Keratinocyte (primary cell): ENCODE data around the gene APBB1. TPM values are rescaled to one million over a fixed set of nuclear protein-coding genes. Genes with fewer than 3 reads are reported as not detected.

ENCODE experiments used
- DNase-seq: peaks from one replicate; pipeline ENCODE4 v3.0.0-alpha.2; 2011; ENCODE audit warnings: low read depth, missing footprints, low spot score
- FAIRE-seq: peaks from 2 replicates; lab custom pipeline; 2011; peaks lifted over from hg19 to GRCh38; lab: Jason Lieb, UNC
- H2AFZ ChIP-seq: 2 replicates; pipeline ENCODE4 v1.6.0; 2012; ENCODE audit warnings: low read length, control low read depth, inconsistent platforms; ENCODE audit not compliant: control insufficient read depth
- H3K27ac ChIP-seq: 2 replicates; pipeline ENCODE4 v1.5.1; 2011; ENCODE audit warnings: low read length; ENCODE audit not compliant: control insufficient read depth, insufficient read depth
- H3K27me3 ChIP-seq: 3 replicates; pipeline ENCODE4 v1.6.0; 2011; ENCODE audit warnings: low read length; ENCODE audit not compliant: control insufficient read depth, insufficient read depth; ENCODE audit errors: extremely low read depth
- H3K36me3 ChIP-seq, 2 experiments: 2 replicates in 1 of 2; 3 replicates in 1 of 2; pipeline ENCODE4 v1.5.1; 2011; ENCODE audit warnings: low read length in 2 of 2, mild to moderate bottlenecking in 1 of 2; ENCODE audit not compliant: control insufficient read depth in 2 of 2, insufficient read depth in 2 of 2; ENCODE audit errors: extremely low read depth in 1 of 2
- H3K4me1 ChIP-seq: 3 replicates; pipeline ENCODE4 v1.5.1; 2011; ENCODE audit warnings: low read length; ENCODE audit not compliant: control insufficient read depth, insufficient read depth; ENCODE audit errors: extremely low read depth
- H3K4me2 ChIP-seq: 3 replicates; pipeline ENCODE4 v1.6.0; 2011; ENCODE audit warnings: low read depth, low read length; ENCODE audit not compliant: control insufficient read depth, insufficient read depth; ENCODE audit errors: extremely low read depth
- H3K4me3 ChIP-seq, 3 experiments: fragments of 200-600 bp in 1 of 3; sonication (generic) in 1 of 3; 2 replicates in 2 of 3; 3 replicates in 1 of 3; pipeline ENCODE4 v1.5.1; 2011 to 2016; ENCODE audit warnings: low read length in 3 of 3, mild to moderate bottlenecking in 3 of 3, control low read depth in 2 of 3, inconsistent platforms in 1 of 3, low read depth in 1 of 3, mixed read lengths in 1 of 3, mixed run types in 1 of 3, moderate library complexity in 1 of 3; ENCODE audit not compliant: control insufficient read depth in 2 of 3, insufficient read depth in 2 of 3; ENCODE audit errors: extremely low read depth in 1 of 3
- H3K79me2 ChIP-seq: 2 replicates; pipeline ENCODE4 v1.6.0; 2012; ENCODE audit warnings: low read length; ENCODE audit not compliant: control insufficient read depth, insufficient read depth
- H3K9ac ChIP-seq: 3 replicates; pipeline ENCODE4 v1.6.0; 2011; ENCODE audit warnings: low read length; ENCODE audit not compliant: control insufficient read depth, insufficient read depth; ENCODE audit errors: extremely low read depth
- H3K9me1 ChIP-seq: 3 replicates; pipeline ENCODE4 v1.6.0; 2011; ENCODE audit warnings: low read length; ENCODE audit not compliant: control insufficient read depth, insufficient read depth; ENCODE audit errors: extremely low read depth
- H3K9me3 ChIP-seq: 2 replicates; pipeline ENCODE4 v1.5.1; 2012; ENCODE audit warnings: low read depth, low read length; ENCODE audit not compliant: control insufficient read depth
- H4K20me1 ChIP-seq: 3 replicates; pipeline ENCODE4 v1.6.0; 2011; ENCODE audit warnings: low read length; ENCODE audit not compliant: control insufficient read depth, insufficient read depth; ENCODE audit errors: extremely low read depth
- EZH2 ChIP-seq: IDR thresholded peaks from one replicate; pipeline ENCODE4 v1.6.1; 2012; ENCODE audit warnings: inconsistent platforms, mild to moderate bottlenecking, low read length, moderate library complexity
- dilution Hi-C: fragments of 300-500 bp; cut with MboI; formaldehyde crosslinking; loops from one replicate; pipeline ENCODE4 v1.7.0; 2020; ENCODE audit warnings: low sequenced_read_pairs; ENCODE audit not compliant: extremely low pct_ligation_motif_present
- polyA plus RNA-seq, 5 experiments: library from polyadenylated mRNA; depleted of rRNA in 3 of 5; stranded (reverse) in 3 of 5; stranded (forward) in 1 of 5; unstranded in 1 of 5; fragments of >200 nt; gene quantifications; 1 replicate in 1 of 5; 2 replicates in 3 of 5; 3 replicates in 1 of 5; pipeline versions ENCODE4 v1.2.1 to v1.2.3, GENCODE V29; 2011 to 2012; ENCODE audit warnings: missing spikeins in 2 of 5, low read depth in 1 of 5, low replicate concordance in 1 of 5
- TF ChIP-seq, protein P1 (sequence below), 3 experiments: IDR thresholded peaks in 1 of 3; conservative IDR thresholded peaks in 1 of 3; optimal IDR thresholded peaks in 1 of 3; 2 replicates in 2 of 3; 3 replicates in 1 of 3; pipeline versions ENCODE3 to v1.5.1; 2011; ENCODE audit warnings: low read length in 3 of 3, mild to moderate bottlenecking in 3 of 3, moderate library complexity in 2 of 3, control low read depth in 1 of 3, inconsistent platforms in 1 of 3; ENCODE audit not compliant: insufficient read depth in 2 of 3; ENCODE audit errors: extremely low read depth in 1 of 3

Gene APBB1
- polyA plus RNA-seq, 1 donor (not counting 4 experiments of a cell fraction or from before 2014, with no cell fraction given) = 3.7 TPM

DNA sequence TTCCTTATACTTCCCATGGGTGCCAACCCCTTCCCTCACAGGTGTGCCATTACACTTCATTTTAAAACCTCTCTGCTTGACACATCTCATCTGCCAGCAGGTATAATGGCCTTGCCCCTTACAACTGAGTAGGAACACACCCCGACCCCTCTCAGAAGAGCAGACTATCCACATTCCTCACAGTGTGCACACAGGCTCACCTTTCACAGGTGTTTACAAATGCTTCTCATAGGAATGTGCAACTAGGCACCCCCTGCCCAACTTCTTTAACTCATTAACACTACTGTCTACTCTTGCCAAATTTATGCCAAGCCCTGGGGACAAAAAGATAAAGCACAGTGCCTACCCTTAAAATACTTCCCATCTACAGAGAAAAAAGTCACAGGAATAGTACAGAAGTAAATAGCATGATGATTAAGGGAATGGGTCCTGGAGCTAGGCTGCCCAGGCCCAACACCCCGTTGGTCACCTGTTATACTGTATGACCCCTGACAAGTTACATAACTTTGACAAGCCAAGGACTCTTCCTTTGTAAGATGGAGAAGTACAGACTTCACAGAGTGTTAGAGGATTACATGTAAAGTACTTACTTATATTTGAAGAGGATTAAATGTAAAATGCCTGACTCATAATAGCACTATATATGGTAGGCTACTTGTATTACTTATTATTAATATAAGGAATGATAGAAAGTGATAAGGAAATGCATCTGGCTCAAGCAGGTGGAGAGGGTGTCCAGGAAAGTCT lies 39.6 kb upstream of the APBB1 start:
- no peak overlapping the region for H3K4me3 ChIP-seq
- no peak for DNase-seq
- no peak overlapping the region for H3K27ac ChIP-seq
- H3K9ac ChIP-seq = no peak overlapping the region
- no peak for TF ChIP-seq EZH2
- TF ChIP-seq, protein P1, sequence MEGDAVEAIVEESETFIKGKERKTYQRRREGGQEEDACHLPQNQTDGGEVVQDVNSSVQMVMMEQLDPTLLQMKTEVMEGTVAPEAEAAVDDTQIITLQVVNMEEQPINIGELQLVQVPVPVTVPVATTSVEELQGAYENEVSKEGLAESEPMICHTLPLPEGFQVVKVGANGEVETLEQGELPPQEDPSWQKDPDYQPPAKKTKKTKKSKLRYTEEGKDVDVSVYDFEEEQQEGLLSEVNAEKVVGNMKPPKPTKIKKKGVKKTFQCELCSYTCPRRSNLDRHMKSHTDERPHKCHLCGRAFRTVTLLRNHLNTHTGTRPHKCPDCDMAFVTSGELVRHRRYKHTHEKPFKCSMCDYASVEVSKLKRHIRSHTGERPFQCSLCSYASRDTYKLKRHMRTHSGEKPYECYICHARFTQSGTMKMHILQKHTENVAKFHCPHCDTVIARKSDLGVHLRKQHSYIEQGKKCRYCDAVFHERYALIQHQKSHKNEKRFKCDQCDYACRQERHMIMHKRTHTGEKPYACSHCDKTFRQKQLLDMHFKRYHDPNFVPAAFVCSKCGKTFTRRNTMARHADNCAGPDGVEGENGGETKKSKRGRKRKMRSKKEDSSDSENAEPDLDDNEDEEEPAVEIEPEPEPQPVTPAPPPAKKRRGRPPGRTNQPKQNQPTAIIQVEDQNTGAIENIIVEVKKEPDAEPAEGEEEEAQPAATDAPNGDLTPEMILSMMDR (optimal IDR thresholded peaks at IDR 0.05 in 1 of 3, IDR thresholded peaks at IDR 0.05 in 1 of 3, conservative IDR thresholded peaks at IDR 0.05 in 1 of 3; ENCODE audit: extremely low read depth in 1 of 3, insufficient read depth in 2 of 3, low read length in 3 of 3) = no peak
- no peak for FAIRE-seq
- H3K27me3 ChIP-seq = no peaks in the 10 kb centered on the region
- H3K9me1 ChIP-seq = peaks cover 3% of the 10 kb centered on the region
- H3K4me2 ChIP-seq = no peak overlapping the region
- no peaks in the 10 kb centered on the region for H4K20me1 ChIP-seq
- no peaks in the 10 kb centered on the region for H3K79me2 ChIP-seq
- H3K36me3 ChIP-seq = peaks cover 0 to 17% of the 10 kb centered on the region in 2 experiments
- H3K4me1 ChIP-seq = no peaks in the 10 kb centered on the region
- H2AFZ ChIP-seq = no peak overlapping the region
- H3K9me3 ChIP-seq = no peaks in the 10 kb centered on the region
- dilution Hi-C loops = no loop called here

DNA sequence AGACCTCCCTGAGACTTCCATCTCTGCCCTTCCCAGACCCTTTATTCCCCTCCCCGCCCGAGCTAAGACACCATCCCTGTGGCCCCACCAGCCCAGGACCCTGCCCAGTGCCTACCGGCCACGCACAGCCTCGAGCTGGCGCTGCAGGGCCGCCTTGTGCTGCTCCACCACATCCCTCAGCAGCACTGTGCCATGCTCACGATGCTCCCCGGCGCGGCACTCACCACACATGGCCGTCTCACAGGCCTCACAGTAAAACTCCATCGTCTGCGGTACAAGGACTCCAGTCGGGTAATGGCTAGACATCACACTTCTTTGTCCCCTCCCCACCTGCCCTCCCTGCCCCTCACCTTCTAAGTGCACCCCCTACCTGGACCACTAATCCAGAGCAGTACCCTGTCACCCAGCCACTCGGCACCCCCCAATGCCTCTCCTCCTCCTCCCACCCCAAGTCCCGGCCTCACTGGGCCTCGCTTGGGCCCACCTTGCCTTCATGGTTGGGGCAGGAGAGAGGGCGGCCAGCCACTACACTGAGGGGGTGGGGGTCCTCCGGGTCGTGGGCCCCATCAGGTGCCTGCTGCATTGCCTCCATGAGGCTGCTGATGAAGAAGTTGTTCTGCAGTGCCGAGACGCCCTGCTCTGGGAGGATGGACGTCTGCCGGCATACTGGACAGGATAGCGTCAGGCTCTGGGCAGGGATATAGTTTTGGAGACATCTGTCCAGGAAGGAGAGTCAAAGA lies 38.9 kb upstream of the APBB1 start:
- Histone ChIP-seq H3K27me3 (no peaks in the 10 kb centered on the region), H3K4me2 (no peak overlapping the region), H3K27ac (no peak overlapping the region), H3K9me1 (no peaks in the 10 kb centered on the region), H3K79me2 (no peaks in the 10 kb centered on the region), H3K9ac (no peak overlapping the region), H3K4me1 (no peaks in the 10 kb centered on the region), H3K36me3 (peaks cover 0 to 18% of the 10 kb centered on the region in 2 experiments), H3K9me3 (no peaks in the 10 kb centered on the region), H4K20me1 (no peaks in the 10 kb centered on the region), H2AFZ (no peak overlapping the region), H3K4me3 (no peak overlapping the region)
- TF ChIP-seq, protein P1 (optimal IDR thresholded peaks at IDR 0.05 in 1 of 3, IDR thresholded peaks at IDR 0.05 in 1 of 3, conservative IDR thresholded peaks at IDR 0.05 in 1 of 3; ENCODE audit: extremely low read depth in 1 of 3, insufficient read depth in 2 of 3, low read length in 3 of 3) = no peak
- no peak for TF ChIP-seq EZH2
- DNase-seq (no peak), FAIRE-seq (no peak)
- dilution Hi-C loops = no loop called here
